ENCODE data around the gene HERC6.
"Not testable (repeated sequence)": the region's sequence is repeated elsewhere in the genome, so short reads cannot be mapped to it uniquely, and the experiment has no call there.

HERC6 gene

DNA sequence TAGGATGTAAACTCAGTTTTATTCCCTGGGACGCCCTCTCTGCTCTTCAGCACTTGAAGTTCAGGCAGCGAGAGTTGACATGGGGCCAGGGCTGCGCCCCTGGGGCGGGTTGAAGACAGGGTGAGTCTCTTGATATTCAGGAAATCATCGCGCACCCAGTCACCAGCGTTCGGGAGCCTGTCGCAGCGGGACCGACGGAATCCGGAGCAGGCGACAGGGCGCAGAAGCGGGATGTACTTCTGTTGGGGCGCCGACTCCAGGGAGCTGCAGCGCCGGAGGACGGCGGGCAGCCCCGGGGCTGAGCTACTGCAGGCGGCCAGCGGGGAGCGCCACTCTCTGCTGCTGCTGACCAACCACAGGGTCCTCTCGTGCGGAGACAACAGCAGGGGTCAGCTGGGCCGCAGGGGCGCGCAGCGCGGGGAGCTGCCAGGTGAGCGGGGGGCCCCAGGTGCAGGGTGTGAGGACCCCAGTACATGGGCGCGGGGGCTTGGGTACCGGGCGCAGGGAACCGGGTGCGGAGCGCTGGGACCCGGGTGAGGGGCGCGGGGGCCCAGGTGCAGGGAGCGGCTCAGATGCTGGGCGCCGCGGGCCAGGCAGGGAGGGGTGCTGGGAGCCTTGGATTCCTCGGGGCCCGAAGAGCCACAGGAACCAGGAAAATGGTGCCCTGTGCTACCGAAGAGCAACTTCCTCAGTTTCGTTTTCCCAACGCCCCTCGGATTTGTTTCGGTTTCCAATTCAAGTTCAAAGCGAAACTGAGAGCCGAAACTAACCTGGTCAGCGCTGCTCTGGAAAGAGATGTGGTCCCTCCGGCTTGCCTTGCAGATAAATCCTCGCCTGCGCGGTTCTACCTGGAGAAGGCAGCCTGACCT, at the start of gene HERC6:
Gene HERC6, plus strand, starts transcription at position 162 of the 869 bp plus-strand sequence. Its CDS starts 70 bp downstream, at position 232.
- DNase-seq: peak; percentile 84

DNA sequence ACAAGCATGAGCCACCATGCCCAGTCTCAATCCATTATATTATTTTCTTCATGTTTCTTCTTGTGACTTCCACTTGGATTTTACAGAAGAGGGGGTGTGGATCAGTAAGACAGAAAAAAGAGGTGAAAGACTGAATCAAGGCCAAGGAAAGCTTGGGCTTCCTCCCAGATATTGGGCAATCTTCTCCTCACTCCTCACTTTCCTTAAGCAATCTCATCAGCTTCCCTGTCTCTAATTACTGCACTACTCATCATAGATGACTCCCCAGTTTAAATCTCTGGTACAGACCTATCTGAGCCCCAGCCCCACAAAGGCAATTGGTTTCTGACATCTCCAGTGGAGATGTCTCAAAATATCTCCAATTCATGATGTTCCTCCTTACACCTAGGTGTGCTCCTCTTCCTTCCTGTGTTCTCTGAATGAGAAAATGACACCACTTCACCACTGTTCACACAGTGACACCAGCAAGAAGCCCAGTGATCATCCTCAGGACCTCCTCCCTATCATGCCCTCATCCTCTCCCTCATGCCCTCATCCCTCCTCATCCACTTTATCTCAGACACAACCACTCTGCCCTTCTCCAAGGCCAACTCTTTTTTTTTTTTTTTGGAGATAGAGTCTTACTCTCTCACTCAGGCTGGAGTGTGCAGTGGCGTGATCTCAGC, 44.8 kb upstream of the HERC6 start:
- DNase-seq: no peak

DNA sequence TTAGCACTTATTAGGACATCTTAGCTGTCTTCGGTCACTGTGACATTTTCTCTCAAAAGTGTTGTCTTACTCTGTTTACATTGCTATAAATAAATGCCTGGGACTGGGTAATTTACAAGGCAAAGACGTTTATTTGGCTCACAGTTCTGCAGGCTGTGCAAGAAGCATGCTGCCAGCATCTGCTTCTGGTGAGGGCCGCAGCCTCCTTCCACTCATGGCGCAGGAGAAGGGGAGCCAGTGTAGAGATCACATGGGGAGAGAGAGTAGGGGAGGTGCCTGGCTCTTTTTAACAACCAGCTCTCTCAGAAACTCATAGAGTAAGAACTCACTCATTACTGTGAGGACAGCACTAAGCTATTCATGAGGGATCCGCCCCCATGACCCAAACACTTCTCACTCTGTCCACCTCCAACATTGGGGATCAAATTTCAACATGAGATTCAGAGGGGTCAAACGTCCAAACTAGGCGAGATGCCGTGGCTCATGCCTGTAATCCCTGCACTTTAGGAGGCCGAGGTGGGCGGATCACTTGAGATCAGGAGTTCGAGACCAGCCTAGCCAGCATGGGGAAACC, 43.5 kb upstream of the HERC6 start:
- no peak for DNase-seq

DNA sequence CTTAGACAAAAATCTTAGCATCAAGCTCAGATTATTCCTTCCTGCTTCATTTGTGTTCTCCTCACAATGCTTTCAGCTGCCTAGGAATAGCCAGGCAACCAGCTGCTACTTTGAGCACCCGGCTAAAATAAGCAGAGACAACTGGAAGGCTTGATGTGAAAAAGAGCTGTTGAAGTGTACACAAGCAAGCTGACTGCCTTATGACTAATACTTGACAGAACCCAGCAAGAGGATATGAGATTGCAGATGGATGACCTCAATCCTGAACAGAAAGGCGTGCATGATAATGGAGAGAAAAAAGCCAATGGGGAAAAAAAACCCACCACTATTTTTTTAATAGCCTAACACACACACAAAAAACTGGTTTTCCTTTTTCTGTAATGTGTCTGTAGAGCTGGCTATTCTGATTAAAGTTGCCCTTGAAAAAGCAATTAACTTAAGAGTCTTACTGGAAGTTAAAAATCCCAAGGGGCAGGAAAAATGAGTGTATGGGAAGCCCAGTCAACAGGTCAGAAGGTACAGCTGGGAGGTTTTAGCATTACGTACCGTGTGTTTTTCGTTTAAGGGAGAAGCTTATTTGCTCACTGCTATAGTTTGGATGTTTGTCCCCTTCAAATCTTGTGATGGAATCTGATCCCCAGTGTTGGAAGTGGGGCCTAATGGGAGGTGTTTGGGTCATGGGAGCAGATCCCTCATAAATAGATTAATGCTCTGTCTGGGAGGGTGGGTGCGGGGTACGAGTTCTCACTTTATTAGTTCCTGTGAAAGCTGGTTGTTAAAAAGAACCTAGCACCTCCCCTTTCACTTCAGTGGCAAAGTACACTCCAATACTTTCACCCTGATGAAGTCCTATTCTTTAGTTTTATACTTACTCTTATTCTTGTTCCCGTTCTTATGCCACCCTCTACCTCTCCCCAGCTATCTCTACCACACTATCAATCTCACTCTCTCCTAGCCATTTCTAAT, 37.1 kb upstream of the HERC6 start:
- DNase-seq: no peak

DNA sequence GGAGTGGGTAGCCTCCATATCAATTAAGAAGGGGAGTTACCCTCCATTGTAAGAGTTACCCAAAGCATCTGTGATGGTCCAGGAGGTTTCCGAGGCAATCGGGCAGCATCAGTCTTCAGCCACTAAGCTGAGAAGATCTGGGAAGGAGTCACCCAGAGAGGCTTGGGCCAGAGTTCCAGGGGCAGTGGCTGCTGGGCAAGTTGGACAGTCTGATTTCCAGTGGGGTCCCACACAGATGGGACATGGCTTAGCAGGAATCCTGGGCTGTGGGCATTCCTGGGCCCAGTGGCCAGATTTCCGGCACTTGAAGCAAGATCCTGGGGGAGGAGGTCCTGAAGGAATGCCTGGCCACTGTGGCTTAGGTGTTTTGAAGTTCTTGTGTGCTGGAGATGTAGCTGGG, 31.8 kb upstream of the HERC6 start:
- not testable (repeated sequence) for DNase-seq

DNA sequence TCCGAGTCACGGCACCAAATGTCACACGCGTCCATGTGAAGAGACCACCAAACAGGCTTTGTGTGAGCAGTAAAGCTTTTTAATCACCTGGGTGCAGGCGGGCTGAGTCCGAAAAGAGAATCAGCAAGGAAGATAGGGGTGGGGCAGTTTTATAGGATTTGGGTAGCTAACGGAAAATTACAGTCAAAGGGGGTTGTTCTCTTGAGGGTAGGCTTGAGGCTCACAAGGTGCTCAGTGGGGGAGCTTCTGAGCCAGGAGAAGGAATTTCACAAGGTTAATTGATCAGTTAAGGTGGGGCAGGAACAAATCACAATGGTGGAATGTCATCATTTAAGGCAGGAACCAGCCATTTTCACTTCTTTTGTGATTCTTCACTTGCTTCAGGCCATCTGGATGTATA, 29.9 kb upstream of the HERC6 start:
- DNase-seq: not testable (repeated sequence)

DNA sequence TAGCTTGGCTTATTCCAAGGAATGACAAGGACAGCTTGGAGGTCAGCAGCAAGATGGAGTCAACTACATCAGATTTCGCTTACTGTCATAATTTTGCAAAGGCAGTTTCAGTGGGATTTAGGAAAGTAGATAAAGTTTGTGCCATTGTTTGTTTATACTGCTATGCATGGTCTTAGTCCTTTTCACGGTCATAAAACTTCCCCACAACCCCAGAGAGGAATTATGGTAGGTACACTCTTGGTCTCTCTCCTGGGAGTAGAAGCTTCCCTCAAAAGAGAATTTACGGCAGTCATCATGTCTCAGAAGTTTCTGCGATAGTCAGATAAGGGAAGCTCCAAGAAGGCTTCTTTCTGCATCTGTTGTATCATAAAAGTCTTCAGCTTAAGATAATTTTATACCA, 27.9 kb upstream of the HERC6 start:
- DNase-seq: no peak

DNA sequence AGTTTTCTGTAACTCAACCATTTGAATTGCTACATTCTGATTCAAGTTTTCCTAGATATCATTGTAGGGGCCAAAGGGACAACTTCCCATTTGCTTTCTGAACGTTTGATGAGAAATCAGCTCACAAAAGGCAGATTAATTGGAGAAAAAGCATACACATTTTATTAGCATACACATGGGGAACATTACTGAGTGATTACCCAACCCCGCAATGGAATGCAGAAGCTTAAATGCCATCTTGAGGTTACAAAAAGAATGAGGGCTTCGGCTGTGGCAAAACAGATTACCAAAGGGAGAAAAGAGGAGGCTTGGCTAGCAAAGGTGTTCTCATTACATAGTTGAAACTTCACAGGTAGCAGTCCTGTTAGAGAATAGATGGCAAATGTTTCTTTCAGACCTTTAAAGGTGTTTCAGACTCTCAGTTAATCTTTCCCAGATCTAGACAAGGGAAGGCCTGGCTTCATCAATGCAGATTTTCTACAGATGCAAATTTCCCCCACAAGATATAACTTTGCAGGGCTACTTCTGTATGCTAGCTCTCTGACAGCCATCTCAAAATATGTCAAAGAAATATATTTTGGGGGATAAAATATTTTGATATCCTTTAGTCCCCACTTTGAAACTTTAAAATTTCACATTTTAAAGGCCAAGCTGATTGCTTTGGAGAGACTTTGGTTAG, 26.5 kb upstream of the HERC6 start:
- DNase-seq: no peak

DNA sequence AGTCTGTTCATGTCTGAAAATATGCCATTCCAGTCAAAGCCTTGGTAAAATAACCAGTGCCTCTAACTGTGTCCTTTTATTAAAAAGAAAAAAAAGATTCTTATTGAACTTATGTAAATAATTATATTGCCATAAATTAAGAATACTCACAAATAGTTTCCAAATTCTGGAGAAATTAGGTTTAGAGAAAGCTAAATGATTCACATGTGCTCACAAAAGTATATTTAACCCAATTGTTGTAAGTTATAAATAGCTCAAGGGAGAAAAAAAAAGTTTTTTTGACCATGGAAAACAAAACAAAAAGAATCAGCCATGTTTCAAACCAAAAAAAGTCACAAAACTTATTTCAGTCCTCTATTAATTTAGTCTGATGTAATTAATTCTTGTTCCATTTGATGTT, 25.3 kb upstream of the HERC6 start:
- no peak for DNase-seq

DNA sequence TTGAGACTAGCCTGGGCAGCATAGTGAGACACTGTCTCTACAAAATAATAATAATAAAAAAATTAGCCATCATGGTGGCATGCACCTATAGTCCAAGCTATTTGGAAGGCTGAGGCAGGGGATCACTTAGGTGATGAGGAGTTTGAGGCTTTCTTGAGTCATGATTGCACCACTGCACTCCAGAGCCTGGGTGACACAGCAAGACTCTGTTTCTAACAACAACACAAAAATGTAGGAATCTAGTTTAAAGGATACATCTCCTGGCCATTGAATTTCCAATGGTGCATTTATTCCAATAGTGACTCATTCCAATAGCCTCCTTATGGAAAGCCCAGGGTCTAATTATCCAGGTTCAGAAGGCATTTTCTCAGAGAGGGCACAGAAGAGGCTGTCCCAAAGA, 21.9 kb upstream of the HERC6 start:
- no peak for DNase-seq

DNA sequence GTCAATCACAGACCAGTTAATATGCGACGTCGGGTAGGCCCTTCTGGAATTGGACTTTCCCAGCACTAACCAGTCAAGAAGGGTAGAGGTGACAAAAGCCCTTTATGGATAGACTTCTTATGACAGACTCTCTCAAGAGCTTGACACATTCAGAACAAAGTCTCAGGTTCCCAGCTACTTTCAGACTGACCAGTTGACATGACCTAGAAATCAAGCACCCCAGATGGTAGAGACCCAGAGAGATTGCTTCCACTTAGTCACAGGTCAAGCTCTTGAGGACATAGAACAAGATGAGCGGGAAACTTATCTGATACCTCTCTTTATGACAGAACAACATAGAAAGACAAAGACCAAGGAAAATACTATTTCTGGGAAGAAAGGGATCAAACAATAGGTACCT, 21.4 kb upstream of the HERC6 start:
- DNase-seq: no peak

DNA sequence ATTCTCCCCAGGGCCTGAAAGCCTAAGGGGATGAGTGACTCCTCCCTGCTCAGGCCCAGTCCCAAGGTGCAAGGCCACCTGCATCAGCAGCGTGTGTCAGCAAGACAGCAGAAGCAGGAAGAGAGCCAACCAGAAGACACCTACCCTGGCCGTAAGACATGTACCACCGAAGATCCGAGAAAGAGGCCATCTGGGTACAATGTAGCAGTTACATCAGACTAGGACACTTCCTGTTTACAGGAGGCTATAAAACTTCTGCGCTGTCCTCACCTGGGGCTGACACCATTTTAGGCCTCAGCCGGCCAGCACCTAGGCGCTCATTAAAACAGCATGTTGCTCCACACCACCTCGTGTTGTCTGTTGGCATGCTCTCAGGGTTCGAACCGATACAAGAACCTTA, 19.1 kb upstream of the HERC6 start:
- no peak for DNase-seq

DNA sequence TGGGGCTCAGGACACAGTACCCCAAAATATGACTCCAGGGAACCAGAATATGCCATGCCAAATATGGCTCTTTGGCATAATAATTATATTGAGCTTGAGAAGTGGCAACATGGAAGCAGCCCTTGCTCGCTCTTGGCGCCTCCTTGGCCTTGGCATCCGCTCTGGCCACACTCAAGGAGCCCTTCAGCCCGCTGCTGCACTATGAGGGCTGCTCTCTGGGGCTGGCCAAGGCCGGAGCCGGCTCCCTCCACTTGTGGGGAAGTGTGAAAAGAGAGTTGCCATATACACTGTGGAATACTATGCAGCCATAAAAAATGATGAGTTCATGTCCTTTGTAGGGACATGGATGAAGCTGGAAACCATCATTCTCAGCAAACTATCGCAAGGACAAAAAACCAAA, 18.4 kb upstream of the HERC6 start:
- DNase-seq: no peak

DNA sequence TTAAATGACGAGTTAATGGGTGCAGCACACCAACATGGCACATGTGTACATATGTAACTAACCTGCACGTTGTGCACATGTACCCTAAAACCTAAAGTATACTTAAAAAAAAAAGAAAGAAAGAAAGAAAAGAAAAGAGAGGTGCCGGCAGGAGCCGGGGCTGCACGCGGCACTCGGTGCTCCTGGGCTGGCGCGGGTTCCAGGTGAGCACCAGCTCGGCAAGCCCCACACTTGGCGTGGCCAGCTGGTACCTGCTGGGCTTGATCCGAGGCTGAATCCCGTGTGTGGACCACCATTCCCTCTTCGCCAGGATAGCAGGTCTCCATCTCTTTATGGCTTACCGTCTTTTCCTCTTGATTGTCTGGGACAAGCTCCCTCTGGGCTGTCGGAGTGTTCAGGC, 17.9 kb upstream of the HERC6 start:
- DNase-seq: no peak

DNA sequence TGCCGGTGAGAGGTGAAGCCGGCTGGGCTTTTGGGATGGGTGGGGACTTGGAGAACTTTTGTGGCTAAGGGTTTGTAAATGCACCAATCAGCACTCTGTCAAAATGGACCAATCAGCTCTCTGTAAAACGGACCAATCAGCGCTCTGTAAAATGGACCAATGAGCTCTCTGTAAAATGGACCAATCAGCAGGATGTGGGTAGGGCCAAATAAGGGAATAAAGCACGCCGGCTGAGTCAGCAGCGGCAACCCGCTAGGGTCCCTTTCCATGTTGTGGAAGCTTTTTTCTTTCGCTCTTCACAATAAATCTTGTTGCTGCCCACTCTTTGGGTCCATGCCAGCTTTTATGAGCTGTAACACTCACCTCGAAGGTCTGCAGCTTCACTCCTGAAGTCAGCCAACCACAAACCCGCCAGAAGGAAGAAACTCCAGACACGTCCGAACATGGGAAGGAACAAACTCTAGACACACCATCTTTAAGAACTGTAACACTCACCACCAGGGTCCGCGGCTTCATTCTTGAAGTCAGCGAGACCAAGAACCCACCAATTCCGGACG, 17.4 kb upstream of the HERC6 start:
- DNase-seq: not testable (repeated sequence)

DNA sequence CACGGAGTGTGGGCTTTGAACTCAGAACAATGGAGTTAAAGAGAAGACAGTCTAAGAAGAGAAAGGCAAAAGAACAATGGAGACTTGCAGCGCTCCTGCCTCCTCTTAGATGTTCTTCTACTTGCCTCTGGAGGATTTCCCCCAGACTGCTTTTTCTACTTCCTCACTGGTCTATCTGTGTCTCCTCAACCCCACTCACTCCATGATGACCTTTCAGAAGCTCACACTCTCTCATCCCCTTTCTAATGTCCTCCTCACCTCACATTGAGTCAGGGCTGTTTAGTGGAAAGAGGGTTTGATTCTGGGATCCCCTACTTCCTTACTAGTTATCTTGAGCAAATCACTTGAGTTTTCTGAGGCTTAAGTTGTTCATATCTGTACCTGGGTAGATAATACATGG, 12.2 kb upstream of the HERC6 start:
- no peak for DNase-seq

DNA sequence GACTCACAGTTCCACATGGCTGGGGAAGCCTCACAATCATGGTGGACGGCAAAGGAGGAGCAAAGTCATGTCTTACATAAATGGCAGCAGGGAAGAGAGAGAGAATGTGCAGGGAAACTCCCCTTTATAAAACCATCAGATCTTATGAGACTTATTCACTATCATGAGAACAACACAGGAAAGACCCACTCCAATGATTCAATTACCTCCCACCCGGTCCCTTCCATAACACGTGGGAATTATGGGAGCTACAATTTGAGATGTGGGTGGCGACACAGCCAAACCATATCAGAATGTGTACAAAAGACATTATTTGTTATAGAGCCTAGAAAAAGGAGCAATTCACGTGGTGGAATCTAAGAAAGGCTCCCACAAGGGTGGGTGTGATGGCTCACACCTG, 10.8 kb upstream of the HERC6 start:
- DNase-seq: no peak

DNA sequence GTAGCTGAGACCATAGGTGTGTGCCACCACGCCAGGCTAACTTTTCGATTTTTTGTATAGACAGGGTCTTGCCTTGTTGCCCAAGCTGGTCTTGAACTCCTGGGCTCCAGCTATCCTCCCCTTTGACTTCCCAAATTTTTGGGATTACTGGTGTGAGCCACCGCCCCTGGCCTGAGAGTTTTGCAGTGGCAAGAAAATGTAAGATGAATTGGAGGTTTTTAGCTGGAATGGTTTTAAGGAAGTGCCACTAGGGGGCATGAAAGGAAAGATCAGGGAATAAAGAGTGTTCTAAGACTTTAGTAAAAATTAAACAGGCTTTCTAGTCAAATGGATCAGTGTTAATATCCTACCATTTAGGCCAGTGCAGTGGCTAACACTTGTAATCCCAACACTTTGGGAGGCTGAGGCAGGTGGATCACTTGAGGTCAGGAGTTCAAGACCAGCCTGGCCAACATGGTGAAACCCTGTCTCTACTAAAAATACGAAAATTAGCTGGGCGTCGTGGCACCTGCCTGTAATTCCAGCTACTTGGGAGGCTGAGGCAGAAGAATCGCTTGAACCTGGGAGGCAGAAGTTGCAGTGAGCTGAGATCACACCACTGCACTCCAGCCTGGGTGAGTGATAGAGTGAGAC, 9.4 kb upstream of the HERC6 start:
- DNase-seq: not testable (repeated sequence)

DNA sequence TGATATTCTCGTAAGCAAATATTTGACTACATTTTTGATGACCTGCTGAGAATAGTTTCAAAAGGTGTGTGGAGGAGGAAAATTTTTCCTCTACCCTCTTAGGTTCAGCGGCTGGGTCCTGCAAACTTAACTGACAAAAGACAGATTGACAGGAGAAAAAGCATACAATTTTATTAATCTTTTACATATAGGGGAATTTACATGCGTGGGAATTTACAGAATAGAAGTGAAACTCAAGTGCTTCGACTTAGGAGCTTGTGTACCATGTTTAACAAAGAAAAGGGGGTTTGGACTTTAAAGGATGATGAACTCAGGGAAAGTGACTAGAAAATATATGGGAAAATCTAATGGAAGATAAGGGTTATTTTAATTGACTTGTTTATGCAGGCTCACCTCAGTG, 2.5 kb downstream of the HERC6 start:
- no peak for DNase-seq

DNA sequence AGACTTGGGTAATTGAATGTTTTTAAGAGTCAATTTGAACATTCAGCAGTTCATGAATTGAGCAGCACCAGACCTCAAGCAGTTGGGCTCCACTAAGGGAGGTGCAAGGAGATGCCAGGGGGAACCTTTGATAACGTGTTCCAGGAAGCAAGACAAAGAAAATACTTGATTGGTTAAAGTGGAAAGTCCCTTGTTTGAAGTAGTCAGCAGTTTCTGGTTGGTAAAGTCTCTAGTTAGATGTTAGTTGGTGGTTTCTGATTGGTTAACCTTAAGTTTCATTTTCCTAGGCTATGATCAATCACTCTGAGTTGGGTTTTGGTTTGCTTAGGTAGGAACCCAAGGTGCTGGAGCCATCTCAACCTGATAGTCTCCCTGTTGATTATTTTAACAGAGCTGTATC, 4.0 kb downstream of the HERC6 start:
- peak; percentile 70 for DNase-seq

DNA sequence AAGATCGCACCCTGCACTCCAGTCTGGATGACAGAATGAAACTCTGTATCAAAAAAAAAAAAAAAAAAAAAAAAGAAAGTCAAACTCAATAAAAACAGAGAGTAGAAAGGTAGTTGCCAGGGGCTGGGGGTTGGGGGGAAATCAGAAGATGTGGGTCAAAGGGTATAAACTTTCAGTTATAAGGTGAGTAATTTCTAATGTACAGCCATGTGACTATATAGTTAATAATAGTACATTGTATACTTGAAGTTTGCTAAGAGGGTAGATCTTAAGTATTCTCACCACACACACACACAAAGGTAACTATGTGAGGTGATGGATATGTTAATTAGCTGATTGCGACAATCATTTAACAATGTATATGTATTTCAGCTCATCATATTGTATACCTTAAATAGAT, 11.5 kb downstream of the HERC6 start:
- no peak for DNase-seq

DNA sequence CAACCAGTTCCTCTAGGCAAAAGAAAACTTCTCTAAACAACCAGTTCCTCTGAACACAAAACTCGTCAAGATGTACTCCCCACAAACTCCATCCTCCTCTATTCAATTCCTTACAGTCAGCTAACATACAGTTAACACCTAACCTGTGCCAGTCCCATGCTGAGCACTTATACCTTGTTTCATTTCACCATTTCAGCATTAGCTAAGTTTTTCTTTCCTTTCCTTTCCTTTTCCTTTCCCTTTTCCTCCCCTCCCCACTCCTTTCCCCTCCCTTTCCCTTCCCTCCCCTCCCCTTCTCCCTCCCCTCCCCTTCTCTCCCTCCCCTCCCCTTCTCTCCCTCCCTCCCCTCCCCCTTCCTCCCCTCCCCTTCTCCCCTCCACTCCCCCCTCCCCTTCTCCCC, 13.1 kb downstream of the HERC6 start:
- DNase-seq: no peak
